HG03521 (cell line): Measurements from ENCODE around the gene IKZF1.
A peak's percentile ranks its signal among the peaks of the same experiment; 100 is the strongest.

ENCODE experiments used
- ATAC-seq: cut with Tn5 transposase; IDR thresholded peaks from one replicate; pipeline ENCODE4 v1.9.1; 2021; ENCODE audit warnings: mild to moderate bottlenecking, moderate library complexity; ENCODE audit not compliant: unreplicated experiment

IKZF1 gene

GRCh38 chr7:50307368-50308032, 3.0 kb downstream of the IKZF1 start:
- peak; percentile 20 for ATAC-seq

GRCh38 chr7:50308203-50308531, 3.7 kb downstream of the IKZF1 start:
- ATAC-seq = no peak

- no peak for ATAC-seq
Measured at GRCh38 chr7:50308532-50309385, 4.2 kb downstream of the IKZF1 start.

GRCh38 chr7:50309721-50310120, 5.2 kb downstream of the IKZF1 start:
- ATAC-seq = no peak

- no peak for ATAC-seq
Measured at GRCh38 chr7:50310361-50310760, 5.8 kb downstream of the IKZF1 start.

GRCh38 chr7:50310956-50311355, 6.4 kb downstream of the IKZF1 start:
- ATAC-seq = no peak

GRCh38 chr7:50312250-50313162, 8.0 kb downstream of the IKZF1 start:
- no peak for ATAC-seq

- no peak for ATAC-seq
Measured at GRCh38 chr7:50314836-50315592, 10.5 kb downstream of the IKZF1 start.

- no peak for ATAC-seq
Measured at GRCh38 chr7:50315739-50316671, 11.5 kb downstream of the IKZF1 start.

GRCh38 chr7:50317221-50317678, 12.7 kb downstream of the IKZF1 start:
- peak; percentile 75 for ATAC-seq

- ATAC-seq = no peak
Measured at GRCh38 chr7:50317697-50318669, 13.5 kb downstream of the IKZF1 start.

- no peak for ATAC-seq
Measured at GRCh38 chr7:50321487-50322067, 17.1 kb downstream of the IKZF1 start.

GRCh38 chr7:50324113-50324512, 19.6 kb downstream of the IKZF1 start:
- no peak for ATAC-seq

GRCh38 chr7:50327443-50327842, 22.9 kb downstream of the IKZF1 start:
- peak; percentile 27 for ATAC-seq

- ATAC-seq = no peak
Measured at GRCh38 chr7:50329775-50330174, 25.3 kb downstream of the IKZF1 start.

GRCh38 chr7:50330254-50330653, 25.7 kb downstream of the IKZF1 start:
- ATAC-seq = no peak

GRCh38 chr7:50330696-50331095, 26.2 kb downstream of the IKZF1 start:
- no peak for ATAC-seq
